HG02840 (cell line): ENCODE measurements around the gene LYRM7.

Experiments used
- ATAC-seq: cut with Tn5 transposase; IDR thresholded peaks from one replicate; pipeline ENCODE4 v1.9.1; 2021; ENCODE audit warnings: mild to moderate bottlenecking, moderate library complexity, moderate number of reproducible peaks; ENCODE audit not compliant: unreplicated experiment, low FRiP score

The LYRM7 gene

DNA sequence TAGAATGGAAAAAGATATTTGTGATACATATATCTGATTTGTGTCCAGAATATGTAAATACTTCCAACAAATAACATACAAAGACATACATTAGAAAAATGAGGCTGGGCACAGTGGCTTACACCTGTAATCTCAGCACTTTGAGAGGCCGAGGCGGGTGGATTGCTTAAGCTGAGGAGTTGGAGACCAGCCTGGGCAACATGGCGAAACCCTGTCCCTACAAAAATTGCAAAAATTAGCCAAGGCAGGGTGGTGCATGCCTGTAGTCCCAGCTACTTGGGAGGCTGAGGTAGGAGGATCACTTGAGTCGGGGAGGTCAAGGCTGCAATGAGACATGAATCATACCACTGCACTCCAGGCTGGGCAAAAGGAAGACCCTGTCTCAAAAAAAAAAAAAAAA, 47.0 kb downstream of the LYRM7 start:
- no peak for ATAC-seq

DNA sequence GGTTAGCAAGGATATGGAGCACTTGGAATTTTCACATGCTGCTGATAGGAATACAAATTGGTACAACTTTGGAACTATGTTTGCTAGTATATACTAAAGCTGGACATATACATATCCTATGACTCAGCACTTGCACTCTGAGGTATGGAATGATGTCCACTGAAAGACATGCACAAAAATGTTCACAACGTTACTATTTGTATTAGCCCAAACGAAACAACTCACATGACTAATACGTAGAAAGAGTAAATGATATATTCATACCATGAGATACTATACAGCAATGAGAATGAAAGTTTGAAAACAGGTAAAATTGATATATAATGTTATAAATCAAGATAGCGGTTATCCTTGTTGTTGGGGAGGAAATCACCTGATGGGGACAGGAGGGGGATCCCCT, 47.6 kb downstream of the LYRM7 start:
- no peak for ATAC-seq

DNA sequence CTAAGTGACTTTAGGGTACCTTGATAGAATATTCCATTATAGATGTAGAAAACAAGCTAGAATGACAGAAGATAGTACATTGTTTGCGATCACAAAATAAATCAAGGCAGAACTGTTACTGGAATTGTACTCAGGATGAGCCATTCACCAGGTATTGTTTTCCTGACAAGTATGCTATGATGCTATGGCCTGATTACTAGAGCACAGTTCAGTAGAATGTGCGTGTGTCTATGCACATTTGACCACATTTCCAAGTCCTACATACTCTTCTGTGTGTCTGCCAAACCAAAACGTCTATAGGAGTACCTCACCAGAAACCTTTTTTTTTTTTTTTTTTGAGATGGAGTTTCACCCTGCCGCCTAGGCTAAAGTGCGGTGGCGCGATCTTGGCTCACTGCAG, 49.8 kb downstream of the LYRM7 start:
- no peak for ATAC-seq

DNA sequence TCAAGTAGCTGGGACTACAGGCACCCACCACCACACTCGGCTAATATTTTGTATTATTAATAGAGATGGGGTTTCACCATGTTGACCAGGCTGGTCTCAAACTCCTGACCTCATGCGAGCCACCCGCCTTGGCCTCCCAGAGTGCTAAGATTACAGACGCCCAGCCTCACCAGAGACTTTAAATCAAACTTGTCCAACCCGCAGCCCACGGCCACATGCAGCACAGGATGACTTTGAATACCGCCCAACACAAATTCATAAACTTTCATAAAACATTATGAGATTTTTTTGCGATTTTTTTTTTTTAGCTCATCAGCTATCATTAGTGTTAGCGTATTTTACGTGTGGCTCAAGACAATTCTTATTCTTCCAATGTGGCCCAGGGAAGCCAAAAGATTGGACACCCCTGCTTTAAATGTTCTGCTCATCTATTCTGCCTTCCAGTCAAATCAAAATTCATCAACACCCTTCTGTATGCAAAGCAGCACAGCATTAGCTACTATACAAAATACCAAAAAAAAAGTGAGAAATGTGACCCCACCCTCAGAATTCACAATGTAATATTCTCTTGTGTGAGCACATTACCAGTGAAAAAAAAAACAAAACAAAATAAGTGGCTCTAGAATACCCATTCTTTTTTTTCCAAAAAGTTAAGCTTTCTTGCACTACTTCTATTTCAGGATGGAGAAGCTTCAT, 50.4 kb downstream of the LYRM7 start:
- no peak for ATAC-seq

DNA sequence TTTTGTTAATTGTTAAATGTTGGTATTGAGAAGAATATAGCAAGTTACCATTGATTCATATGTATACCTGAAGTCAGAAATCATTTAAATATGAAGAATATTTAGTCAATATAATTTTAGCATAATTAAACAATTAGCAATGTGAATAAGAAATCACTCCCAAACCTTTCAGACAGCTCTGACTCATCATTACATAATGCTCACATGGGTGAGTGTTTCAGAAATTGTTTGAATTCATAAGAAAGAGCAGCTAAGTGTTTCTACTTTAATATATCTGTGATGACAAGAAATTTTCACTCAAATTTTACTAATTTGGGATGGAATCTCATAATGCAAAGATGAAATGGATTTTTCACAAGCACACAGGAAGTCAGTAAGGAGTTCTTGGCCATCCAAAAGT, 51.1 kb downstream of the LYRM7 start:
- no peak for ATAC-seq

DNA sequence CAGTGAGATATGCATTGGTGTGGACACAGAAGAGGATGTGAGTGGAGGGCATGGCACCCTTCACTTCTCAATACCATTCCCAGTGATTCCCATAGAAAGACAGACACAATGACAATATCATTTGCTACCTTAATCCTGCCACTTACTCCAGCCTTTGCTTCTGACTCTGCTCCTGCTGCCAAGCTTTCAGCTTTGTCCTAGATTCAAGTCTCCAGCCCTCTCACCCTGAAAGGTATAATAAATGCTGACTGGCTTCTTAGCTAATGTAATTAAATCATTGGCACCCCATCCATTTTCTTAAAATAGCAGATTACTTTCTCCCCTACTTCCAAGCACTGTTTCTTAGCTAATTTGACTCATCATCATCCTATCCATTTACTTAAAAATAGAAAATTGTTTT, 52.0 kb downstream of the LYRM7 start:
- no peak for ATAC-seq

DNA sequence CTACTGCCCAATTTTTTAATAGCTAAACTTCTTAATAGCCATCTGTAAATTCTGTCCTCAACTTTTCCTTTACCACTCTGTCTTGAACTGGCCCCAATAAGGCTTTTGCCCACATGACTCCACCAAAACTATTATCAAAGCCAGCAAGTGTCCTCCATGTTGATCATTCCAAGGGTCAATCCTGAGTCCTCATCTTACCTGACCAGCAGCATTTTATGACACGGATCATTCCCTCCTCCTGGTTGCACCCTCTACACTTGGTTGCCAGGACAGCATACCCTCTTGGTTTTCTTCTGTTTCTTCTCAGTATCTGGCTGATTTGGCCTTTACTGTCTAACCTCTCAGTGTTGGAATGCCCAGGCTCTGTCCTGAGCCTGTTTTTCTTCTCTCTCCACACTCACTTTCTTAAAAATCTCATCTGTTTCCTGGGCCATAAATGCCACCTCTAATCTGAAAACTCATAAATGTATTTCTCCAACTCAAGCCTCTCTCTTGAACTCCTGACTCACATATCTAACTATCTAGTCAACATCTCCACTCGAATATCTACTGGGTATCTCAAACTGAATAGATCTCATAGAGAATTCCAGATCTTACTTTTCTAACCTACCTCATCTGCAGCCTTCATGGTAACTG, 53.1 kb downstream of the LYRM7 start:
- no peak for ATAC-seq

DNA sequence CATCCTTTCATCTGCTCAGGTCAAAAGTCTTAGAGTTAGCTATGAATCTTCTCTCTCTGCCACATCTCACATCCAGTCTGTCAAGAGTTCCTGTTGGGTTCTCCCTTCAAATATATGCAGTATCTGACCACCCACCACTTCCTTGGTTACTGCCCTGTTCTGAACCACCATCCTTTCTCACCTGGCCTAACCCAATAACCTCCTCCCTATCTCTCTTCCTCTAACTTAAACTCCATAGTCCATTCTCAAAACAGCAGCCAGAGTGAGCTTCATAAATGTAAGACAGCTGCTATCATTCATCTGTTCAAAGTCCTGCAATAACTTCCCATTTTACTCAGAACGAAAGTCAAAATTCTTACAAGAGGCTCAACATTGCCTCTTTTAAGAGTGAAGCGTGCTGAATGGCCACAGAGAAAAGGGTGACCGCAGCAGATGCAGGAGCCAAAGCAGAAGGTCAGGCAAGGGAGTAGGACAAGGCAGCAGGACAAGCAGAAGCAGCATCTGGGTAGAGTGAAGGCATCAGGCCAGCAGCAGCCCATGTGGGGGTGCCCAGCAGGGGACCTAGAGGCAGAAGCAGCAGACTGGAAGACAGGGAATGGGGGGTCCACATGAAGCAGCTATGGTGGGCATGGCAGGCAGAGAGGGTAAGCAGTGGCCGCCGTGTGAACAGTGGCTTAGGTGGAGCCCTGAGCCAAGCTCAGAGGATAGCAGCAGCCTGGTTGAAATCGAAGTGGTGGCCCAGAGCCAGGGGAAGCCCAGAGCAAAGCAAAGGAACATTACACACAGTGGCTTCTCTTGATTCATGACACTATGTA, 53.9 kb downstream of the LYRM7 start:
- peak; percentile 78 for ATAC-seq

DNA sequence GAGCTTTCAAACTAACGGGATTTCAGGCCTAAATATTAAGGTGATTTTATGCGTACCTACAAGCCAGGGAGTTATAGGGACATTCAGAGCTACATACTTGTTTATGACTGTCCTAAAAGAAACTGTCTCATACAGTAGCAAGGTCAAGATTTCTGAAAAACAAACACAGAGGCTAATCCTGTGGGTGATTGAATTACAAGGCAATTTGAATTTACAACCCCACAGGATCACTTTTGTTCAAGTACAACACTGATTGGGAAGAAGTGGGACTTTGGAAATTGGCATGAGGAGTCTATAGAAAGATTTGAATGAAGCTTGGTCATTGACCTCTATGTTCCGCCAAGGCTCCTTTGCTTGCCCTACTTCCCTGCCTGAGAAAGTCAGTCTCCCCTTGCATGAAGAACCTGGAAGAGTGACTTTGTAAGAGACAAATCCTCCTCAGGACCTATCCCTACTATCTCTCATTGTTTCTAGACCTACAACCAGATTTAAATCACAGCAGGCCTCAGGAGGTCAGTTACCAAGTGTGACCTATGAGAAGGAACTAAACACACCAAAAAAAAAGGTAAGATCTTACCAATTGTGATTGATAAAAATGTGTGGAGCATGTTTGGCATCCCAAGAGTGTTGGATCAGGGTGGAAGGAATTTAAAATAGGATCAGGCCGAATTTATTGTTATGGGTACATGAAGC, 54.7 kb downstream of the LYRM7 start:
- no peak for ATAC-seq

DNA sequence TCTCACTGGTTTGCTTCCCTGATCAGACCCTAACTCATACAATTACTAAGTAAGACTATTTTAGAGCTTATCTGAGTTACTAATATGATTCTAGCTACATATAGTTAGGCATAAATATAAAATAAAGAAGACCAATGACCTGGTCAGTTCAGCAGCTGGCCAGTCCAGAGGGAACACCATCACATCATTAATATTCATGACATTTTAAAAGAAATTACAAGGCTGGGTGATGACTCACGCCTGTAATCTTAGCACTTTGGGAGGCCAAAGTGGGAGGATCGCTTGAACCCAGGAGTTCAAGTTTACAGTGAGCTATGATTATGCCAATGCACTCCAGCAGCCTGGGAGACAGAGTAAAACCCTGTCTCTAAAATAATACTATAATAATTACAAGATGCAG, 56.2 kb downstream of the LYRM7 start:
- ATAC-seq: no peak

DNA sequence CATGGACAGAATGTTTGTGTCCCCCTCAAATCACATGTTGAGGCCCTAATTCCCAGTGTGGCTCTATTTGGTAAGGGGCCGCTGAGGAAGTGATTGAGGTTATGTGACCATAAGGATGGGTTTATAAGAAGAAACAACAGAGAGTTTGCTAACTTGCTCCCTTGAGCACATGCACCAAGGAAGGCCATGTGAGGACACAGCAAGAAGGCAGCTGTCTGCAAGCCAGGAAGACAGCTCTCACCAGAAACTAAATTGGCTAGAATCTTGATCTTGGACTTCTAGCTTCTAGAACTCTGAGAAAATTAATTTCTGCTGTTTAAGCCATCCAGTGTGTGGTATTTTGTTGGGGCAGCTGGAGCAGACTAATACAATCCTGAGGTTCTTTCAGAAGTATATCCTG, 57.9 kb downstream of the LYRM7 start:
- no peak for ATAC-seq

DNA sequence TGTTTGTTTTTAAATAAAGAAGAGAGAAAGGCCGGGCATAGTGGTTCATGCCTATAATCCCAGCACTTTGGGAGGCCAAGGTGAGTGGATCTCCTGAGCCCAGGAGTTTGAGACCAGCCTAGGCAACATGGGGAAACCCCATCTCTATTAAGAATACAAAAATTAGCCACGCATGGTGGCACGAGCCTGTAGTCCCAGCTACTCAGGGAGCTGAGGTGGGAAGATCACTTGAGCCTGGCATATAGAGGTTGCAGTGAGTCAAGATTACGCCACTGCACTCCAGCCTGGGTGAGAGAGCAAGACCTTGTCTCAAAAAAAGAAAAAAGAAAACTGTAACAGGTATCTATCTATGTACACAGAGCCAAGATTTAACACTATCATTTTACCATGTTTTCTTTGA, 58.9 kb downstream of the LYRM7 start:
- ATAC-seq: no peak

DNA sequence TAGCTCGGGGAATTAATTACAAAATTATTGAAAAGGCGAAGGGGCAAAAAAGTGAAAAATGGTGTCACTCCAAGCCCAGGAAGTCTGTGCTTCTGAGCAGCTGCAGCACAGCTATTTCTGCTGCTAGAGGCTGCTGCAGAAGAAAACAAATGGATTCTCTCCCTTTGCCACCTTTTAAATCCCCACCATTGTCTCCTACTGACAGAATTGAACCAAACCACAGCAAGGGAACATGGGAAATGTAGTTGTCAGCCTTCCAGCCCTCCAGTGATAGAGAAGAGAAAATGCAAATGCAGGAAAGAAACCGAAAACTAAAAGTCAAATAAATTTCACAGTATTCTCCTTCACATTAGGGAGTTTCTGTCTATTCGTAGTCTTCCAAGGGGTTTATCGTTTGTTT, 59.7 kb downstream of the LYRM7 start:
- ATAC-seq: peak; percentile 74

DNA sequence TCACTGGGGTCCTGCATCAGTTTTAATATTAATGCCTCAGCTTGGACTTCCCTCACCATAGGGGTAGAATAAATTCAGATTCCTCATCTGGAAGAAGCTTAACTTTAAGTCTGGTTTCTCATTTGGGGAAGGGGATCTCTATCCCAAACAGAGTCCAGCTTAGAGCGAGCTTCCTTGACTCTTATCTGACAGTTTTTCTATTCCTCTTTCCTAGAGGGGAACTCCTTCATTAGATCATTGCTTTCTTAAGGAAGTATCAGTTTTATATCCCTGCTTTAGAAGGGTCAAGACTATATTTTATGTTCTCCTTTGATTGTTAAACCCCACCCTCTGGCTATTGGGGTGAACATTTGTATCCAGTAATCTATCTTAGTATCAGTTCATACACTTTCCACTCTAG, 68.9 kb downstream of the LYRM7 start:
- no peak for ATAC-seq

DNA sequence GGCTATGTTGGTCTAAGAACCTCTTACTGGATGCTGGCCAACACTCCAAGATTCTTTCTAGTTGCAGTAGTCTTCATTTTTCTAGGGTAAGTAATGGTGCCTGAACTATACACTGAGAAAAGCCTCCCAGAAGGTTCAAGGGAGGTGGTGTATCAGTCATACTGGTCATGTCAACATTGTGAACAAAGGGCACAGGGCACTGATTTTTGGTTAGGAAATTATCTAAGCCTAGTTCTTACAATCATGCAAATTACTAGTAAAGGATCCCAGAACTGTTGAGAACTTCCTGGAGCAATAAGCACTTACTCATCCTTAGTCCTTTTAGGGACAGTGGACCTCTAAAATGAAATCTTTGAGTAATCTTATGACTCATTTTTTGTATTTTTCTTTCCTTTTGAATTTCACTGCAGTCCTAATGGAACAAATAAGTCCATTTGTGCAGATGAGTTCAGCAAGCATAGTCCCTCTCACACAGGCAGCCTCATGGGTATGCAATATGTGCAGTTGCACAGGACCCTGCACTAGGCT, 72.0 kb downstream of the LYRM7 start:
- ATAC-seq: no peak

DNA sequence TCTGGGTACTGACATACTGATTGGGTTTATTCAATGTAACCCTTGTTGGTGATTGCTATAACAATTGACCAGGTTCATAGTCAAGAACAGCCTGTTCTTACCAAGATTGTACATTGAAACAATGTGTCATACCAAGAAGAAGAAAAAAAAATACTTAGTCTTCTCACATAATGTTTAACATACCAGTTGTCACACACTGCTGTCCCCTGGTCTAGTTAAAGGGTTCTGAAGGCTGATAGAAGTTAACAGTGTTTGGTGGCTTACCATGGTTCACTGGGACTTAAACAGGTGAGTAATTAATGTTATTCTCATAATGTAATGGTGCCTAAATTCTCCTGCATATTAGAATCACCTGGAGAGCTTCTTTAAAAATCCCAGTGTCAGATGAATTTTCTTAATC, 74.6 kb downstream of the LYRM7 start:
- peak; percentile 61 for ATAC-seq

DNA sequence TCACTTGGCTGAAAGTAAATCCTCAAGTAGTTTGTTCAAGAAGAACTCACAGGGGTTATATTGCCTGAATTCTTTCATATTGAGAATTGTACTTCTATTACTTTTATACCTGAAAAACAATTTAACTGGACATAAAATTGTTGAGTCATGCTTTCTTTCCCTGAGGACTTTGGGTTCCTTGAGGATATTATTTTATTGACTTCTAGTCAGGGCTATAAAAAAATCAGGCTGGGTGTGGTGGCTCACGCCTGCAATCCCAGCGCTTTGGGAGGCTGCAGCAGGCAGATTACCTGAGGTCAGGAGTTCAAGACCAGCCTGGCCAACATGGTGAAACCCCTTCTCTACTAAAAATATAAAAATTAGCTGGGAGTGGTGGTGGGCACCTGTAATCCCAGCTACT, 75.2 kb downstream of the LYRM7 start:
- no peak for ATAC-seq

DNA sequence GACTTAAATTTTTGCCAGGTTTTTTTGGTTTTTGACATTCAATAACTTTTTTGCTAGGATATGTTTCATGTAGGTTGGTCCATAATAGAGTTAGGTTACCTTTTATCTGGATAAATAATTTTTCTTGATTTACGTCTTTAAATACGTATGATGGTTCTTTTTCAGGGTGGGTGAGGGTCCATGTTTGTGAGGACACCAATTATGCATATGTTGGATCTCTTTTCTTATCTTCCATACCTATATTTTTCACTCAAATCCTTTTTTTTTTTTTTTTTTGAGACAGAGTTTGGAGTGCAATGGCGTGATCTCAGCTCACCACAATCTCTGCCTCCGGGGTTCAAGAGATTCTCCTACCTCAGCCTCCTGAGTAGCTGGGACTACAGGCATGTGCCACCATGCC, 75.8 kb downstream of the LYRM7 start:
- no peak for ATAC-seq

DNA sequence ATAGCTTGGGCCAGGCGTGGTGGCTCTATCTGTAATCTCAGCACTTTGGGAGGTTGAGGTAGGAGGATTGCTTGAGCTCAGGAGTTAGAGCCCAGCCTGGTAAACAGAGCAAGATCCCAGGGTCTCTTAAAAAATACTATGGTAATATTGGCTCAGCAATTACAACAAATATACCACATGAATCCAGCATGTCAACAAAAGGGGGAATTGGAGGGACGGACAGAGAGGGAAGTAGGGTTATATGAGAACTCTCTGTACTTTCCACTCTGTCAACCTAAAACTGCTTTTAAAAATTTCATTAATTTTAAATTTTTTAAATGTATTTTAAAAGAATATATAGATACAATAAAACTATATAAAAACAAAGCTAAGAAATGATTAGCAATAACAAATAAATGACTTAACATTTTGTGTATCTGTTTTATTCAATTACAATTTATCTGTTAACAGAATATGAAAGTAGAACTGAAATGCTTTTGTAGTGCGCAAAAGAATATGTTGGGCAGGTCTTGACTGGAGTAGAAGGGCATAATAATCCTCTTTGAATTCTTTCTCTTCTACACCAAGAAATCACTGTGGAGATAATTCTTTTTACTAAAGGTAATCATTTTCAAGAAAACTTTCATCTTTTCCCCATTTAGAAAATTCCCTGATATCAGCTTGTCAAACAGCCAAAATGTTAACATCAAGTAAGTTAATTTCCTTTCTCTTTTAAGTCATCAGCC, 80.2 kb downstream of the LYRM7 start:
- no peak for ATAC-seq

DNA sequence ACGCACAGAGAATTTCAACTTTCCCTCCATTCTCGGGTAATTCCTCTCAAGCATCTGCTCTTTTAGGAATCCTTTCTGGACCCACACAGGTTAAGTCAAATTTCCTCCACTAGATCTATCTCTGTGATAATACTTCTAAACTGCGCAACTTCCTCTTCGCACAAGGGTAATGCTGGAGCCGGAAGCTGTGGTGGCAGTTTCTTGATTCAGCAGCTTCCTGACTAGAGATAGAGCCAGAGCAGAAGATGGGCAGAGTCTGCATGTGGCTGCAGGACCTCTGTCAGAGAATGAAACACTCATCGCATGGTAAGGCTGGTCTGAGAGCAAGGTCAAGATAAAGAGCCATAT, 82.1 kb downstream of the LYRM7 start:
- ATAC-seq: peak; percentile 73
